Caco-2 (cell line): Measurements from ENCODE around the gene SEZ6. TPM values are rescaled to one million over a fixed set of nuclear protein-coding genes. Genes with fewer than 3 reads are reported as not detected.

ENCODE experiments used
- BruUV-seq: library from RNA; stranded (reverse); fragments of 400-500 nt; replicated peaks from 2 replicates; lab custom pipeline; 2021; lab: Mats Ljungman, UMichigan
- CTCF ChIA-PET: fragments of 300-600 bp; sonication (Branson Sonifier 250); formaldehyde crosslinking; loops from one replicate; lab custom pipeline; 2022; ENCODE audit warnings: antibody characterized with exemption; lab: Charles Lee
- POLR2A ChIA-PET: fragments of 300-600 bp; sonication (Branson Sonifier 250); formaldehyde crosslinking; loops from one replicate; lab custom pipeline; 2022; ENCODE audit warnings: antibody characterized with exemption; lab: Charles Lee
- DNase-seq, 2 experiments: peaks; one replicate each; pipeline versions ENCODE4 v3.0.0 to v3.0.0-alpha.2; 2020 to 2022
- H3K27me3 ChIP-seq: replicated peaks from 2 replicates; pipeline ENCODE4 v1.6.0; 2011; ENCODE audit warnings: low read length; ENCODE audit not compliant: control insufficient read depth, insufficient read depth
- H3K36me3 ChIP-seq: 2 replicates; pipeline ENCODE4 v1.5.1; 2011; ENCODE audit warnings: low read length; ENCODE audit not compliant: control insufficient read depth, insufficient read depth
- H3K4me1 ChIP-seq: fragments of 250-450 bp; sonication (Bioruptor Pico); 2 replicates; pipeline ENCODE4 v1.5.1; 2020; ENCODE audit warnings: mild to moderate bottlenecking
- H3K4me3 ChIP-seq: 2 replicates; pipeline ENCODE4 v1.5.1; 2011; ENCODE audit warnings: low read depth, mild to moderate bottlenecking, control low read depth, low read length
- H3K9me3 ChIP-seq: fragments of 250-450 bp; sonication (Bioruptor Pico); 2 replicates; pipeline ENCODE4 v1.5.1; 2020; ENCODE audit warnings: mild to moderate bottlenecking, moderate library complexity
- H3K27ac Mint-ChIP-seq: one replicate; pipeline ENCODE4 v1.8.0; 2022; ENCODE audit warnings: mixed read lengths; ENCODE audit not compliant: unreplicated experiment
- H3K27me3 Mint-ChIP-seq: one replicate; pipeline ENCODE4 v1.8.0; 2022; ENCODE audit warnings: mixed read lengths; ENCODE audit not compliant: insufficient read depth, unreplicated experiment
- H3K36me3 Mint-ChIP-seq: one replicate; pipeline ENCODE4 v1.8.0; 2022; ENCODE audit warnings: mild to moderate bottlenecking, mixed read lengths; ENCODE audit not compliant: insufficient read depth, unreplicated experiment
- H3K4me1 Mint-ChIP-seq: one replicate; pipeline ENCODE4 v1.8.0; 2022; ENCODE audit warnings: low read depth, mixed read lengths; ENCODE audit not compliant: unreplicated experiment
- H3K4me3 Mint-ChIP-seq: one replicate; pipeline ENCODE4 v1.8.0; 2022; ENCODE audit warnings: mild to moderate bottlenecking, moderate library complexity, mixed read lengths; ENCODE audit not compliant: unreplicated experiment
- H3K9me3 Mint-ChIP-seq: one replicate; pipeline ENCODE4 v1.8.0; 2022; ENCODE audit warnings: mixed read lengths; ENCODE audit not compliant: unreplicated experiment
- CTCF ChIP-seq, 2 experiments: fragments of 200-600 bp in 1 of 2; IDR thresholded peaks; 1 replicate in 1 of 2; 2 replicates in 1 of 2; pipeline versions ENCODE4 v1.5.1 to v1.8.0; 2011 to 2022; ENCODE audit warnings: antibody characterized with exemption in 1 of 2, control low read depth in 1 of 2, inconsistent platforms in 1 of 2, low read depth in 1 of 2, low read length in 1 of 2, mild to moderate bottlenecking in 1 of 2, moderate library complexity in 1 of 2; ENCODE audit not compliant: insufficient read depth in 1 of 2, severe bottlenecking in 1 of 2, unreplicated experiment in 1 of 2
- intact Hi-C: fragments of 100-400 bp; cut with micrococcal nuclease; formaldehyde crosslinking; loops from one replicate; pipeline ENCODE4 v1.10.0; 2022; ENCODE audit not compliant: unreplicated experiment
- total RNA-seq: library from RNA; stranded (reverse); gene quantifications from 2 replicates; pipeline ENCODE4 v1.2.3, GENCODE V29; 2022

Gene SEZ6
- total RNA-seq, 1 experiment from 2014 or later = not detected

- no peaks in the 10 kb centered on the region for H3K27me3 Mint-ChIP-seq
- H3K36me3 Mint-ChIP-seq = peaks cover 91% of the 10 kb centered on the region
Observed at GRCh38 chr17:28918295-28918694, 87.5 kb downstream of the SEZ6 start.

GRCh38 chr17:28917465-28917864 is 88.4 kb downstream of the SEZ6 start:
- ChIA-PET CTCF (no interaction called here), POLR2A (no interaction called here)
- no peaks in the 10 kb centered on the region for H3K4me1 ChIP-seq
- H3K27me3 ChIP-seq = no peaks in the 10 kb centered on the region
- no peaks in the 10 kb centered on the region for H3K9me3 ChIP-seq
- no TSS peak for BruUV-seq
- intact Hi-C loops = no loop called here
- peaks cover 91% of the 10 kb centered on the region for H3K36me3 Mint-ChIP-seq
- no peak for DNase-seq
- H3K27me3 Mint-ChIP-seq = no peaks in the 10 kb centered on the region
- no peak overlapping the region for H3K4me3 Mint-ChIP-seq
- no peaks in the 10 kb centered on the region for H3K4me1 Mint-ChIP-seq
- no peak for TF ChIP-seq CTCF (IDR thresholded peaks at IDR 0.05; ENCODE audit: insufficient read depth in 1 of 2, low read depth in 1 of 2, low read length in 1 of 2, severe bottlenecking in 1 of 2, unreplicated experiment in 1 of 2)
- H3K27ac Mint-ChIP-seq = no peak overlapping the region
- no peak overlapping the region for H3K4me3 ChIP-seq
- H3K36me3 ChIP-seq = peaks cover 6% of the 10 kb centered on the region
- H3K9me3 Mint-ChIP-seq = no peaks in the 10 kb centered on the region

More at GRCh38 chr17:28918295-28918694, 87.5 kb downstream of the SEZ6 start:
- no peak overlapping the region for H3K4me3 Mint-ChIP-seq
- peaks cover 4% of the 10 kb centered on the region for H3K36me3 ChIP-seq
- no peak overlapping the region for H3K4me3 ChIP-seq
- H3K9me3 Mint-ChIP-seq = no peaks in the 10 kb centered on the region
- H3K4me1 ChIP-seq = no peaks in the 10 kb centered on the region
- H3K27me3 ChIP-seq = no peaks in the 10 kb centered on the region
- no peaks in the 10 kb centered on the region for H3K9me3 ChIP-seq
- no peaks in the 10 kb centered on the region for H3K4me1 Mint-ChIP-seq
- H3K27ac Mint-ChIP-seq = no peak overlapping the region
- CTCF ChIA-PET = no interaction called here
- POLR2A ChIA-PET = interaction anchor here (0.5 kb wide), 1 partner anchor 166 kb away, joined by 3 read pairs; no protein-coding TSS in a partner anchor
- BruUV-seq = no TSS peak
- no peak for DNase-seq
- intact Hi-C loops = no loop called here
- no peak for TF ChIP-seq CTCF (IDR thresholded peaks at IDR 0.05; ENCODE audit: insufficient read depth in 1 of 2, low read depth in 1 of 2, low read length in 1 of 2, severe bottlenecking in 1 of 2, unreplicated experiment in 1 of 2)

GRCh38 chr17:28917029-28917428 is 88.8 kb downstream of the SEZ6 start:
- POLR2A ChIA-PET = no interaction called here
- no peak for TF ChIP-seq CTCF (IDR thresholded peaks at IDR 0.05; ENCODE audit: insufficient read depth in 1 of 2, low read depth in 1 of 2, low read length in 1 of 2, severe bottlenecking in 1 of 2, unreplicated experiment in 1 of 2)
- H3K27me3 Mint-ChIP-seq = no peaks in the 10 kb centered on the region
- H3K36me3 Mint-ChIP-seq = peaks cover 93% of the 10 kb centered on the region
- H3K36me3 ChIP-seq = peaks cover 6% of the 10 kb centered on the region
- H3K27me3 ChIP-seq = no peaks in the 10 kb centered on the region
- no peaks in the 10 kb centered on the region for H3K9me3 ChIP-seq
- CTCF ChIA-PET = interaction anchor here (1.0 to 1.1 kb wide), 2 partner anchors 10 to 154 kb away, joined by 3 to 4 read pairs; no protein-coding TSS in a partner anchor
- intact Hi-C loops = no loop called here
- no peak overlapping the region for H3K4me3 Mint-ChIP-seq
- no peaks in the 10 kb centered on the region for H3K4me1 Mint-ChIP-seq
- no peak for DNase-seq
- no peaks in the 10 kb centered on the region for H3K9me3 Mint-ChIP-seq
- no peaks in the 10 kb centered on the region for H3K4me1 ChIP-seq
- H3K4me3 ChIP-seq = no peak overlapping the region
- BruUV-seq = no TSS peak
- no peak overlapping the region for H3K27ac Mint-ChIP-seq
